T-helper 2 cell (primary cell): ENCODE results near the gene TP53AIP1.

ENCODE experiments used
- DNase-seq, 5 experiments: peaks; one replicate each; pipeline versions ENCODE4 v3.0.0 to v3.0.0-alpha.2; 2012 to 2022

Gene TP53AIP1

GRCh38 chr11:128942272-128942612, 429 bp downstream of the TP53AIP1 start:
- DNase-seq, result no peak

GRCh38 chr11:128941573-128942271, 949 bp downstream of the TP53AIP1 start:
- no peak for DNase-seq

GRCh38 chr11:128941110-128941509, 1.6 kb downstream of the TP53AIP1 start:
- no peak for DNase-seq

- DNase-seq, result no peak
Observed at GRCh38 chr11:128940603-128941002, 2.1 kb downstream of the TP53AIP1 start.

- no peak for DNase-seq
Observed at GRCh38 chr11:128940156-128940555, 2.5 kb downstream of the TP53AIP1 start.

GRCh38 chr11:128939591-128939990, 3.1 kb downstream of the TP53AIP1 start:
- no peak for DNase-seq

- no peak for DNase-seq
Observed at GRCh38 chr11:128938156-128938885, 4.3 kb downstream of the TP53AIP1 start.

- no peak for DNase-seq
Observed at GRCh38 chr11:128937480-128937879, 5.2 kb downstream of the TP53AIP1 start.

- no peak for DNase-seq
Observed at GRCh38 chr11:128936606-128937251, 5.9 kb downstream of the TP53AIP1 start.

- no peak for DNase-seq
Observed at GRCh38 chr11:128934926-128935325, 7.7 kb downstream of the TP53AIP1 start.

- no peak for DNase-seq
Observed at GRCh38 chr11:128934351-128934750, 8.3 kb downstream of the TP53AIP1 start.

- no peak for DNase-seq
Observed at GRCh38 chr11:128933481-128934178, 9.0 kb downstream of the TP53AIP1 start.

GRCh38 chr11:128931668-128932067, 11.0 kb downstream of the TP53AIP1 start:
- no peak for DNase-seq

- no peak for DNase-seq
Observed at GRCh38 chr11:128931066-128931465, 11.6 kb downstream of the TP53AIP1 start.

GRCh38 chr11:128929991-128930390, 12.7 kb downstream of the TP53AIP1 start:
- no peak for DNase-seq

- DNase-seq, result no peak
Observed at GRCh38 chr11:128929468-128929867, 13.2 kb downstream of the TP53AIP1 start.

GRCh38 chr11:128928400-128928799, 14.3 kb downstream of the TP53AIP1 start:
- DNase-seq, result peak in 1 of 5 experiments; percentile 53

GRCh38 chr11:128927683-128928336, 14.9 kb downstream of the TP53AIP1 start:
- no peak for DNase-seq

- no peak for DNase-seq
Observed at GRCh38 chr11:128927108-128927461, 15.6 kb downstream of the TP53AIP1 start.

GRCh38 chr11:128926437-128927107, 16.1 kb downstream of the TP53AIP1 start:
- DNase-seq, result no peak

GRCh38 chr11:128926000-128926399, 16.7 kb downstream of the TP53AIP1 start:
- no peak for DNase-seq

- no peak for DNase-seq
Observed at GRCh38 chr11:128925250-128925600, 17.4 kb downstream of the TP53AIP1 start.
